GM19467 (cell line): ENCODE measurements around the gene ZFR.

Source experiments
- ATAC-seq: cut with Tn5 transposase; IDR thresholded peaks from one replicate; pipeline ENCODE4 v1.9.1; 2021; ENCODE audit warnings: mild to moderate bottlenecking, moderate library complexity; ENCODE audit not compliant: unreplicated experiment

ZFR gene

DNA sequence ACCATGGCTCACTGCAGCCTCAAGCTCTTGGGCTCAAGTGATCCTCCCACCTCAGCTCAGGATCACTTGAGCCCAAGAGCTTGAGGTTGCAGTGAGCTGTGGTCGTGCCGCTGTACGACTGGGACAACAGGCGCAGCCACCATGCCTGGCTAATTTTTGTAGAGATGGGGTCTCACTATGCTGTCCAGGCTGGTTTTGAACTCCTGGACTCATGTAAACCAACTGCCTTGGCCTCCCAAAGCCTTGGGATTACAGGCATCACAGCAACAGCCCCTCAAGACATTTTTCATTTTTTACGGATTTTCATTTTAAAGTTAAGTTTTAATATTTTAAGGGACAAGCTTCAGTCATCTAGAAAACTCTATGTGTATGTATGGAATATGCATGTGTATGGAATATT, 78.9 kb downstream of the ZFR start:
- ATAC-seq, result no peak

DNA sequence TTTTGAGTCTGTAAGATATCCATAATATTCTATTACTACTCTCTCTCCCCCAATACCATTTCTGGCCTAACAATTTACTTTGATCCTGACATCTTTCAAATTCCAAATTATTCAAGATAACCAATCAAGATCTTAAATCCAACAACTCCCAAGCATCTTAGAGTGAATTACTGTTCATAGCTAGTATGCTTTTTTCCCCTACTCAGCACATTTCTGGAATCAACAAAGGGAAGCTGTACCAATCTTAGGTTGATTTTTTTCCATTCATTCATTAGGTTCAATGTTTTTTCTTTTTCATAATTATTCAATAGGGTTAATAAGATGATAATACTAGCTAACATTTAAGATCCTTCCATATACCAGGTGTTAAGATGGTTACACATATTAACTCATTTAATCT, 81.5 kb downstream of the ZFR start:
- no peak for ATAC-seq

DNA sequence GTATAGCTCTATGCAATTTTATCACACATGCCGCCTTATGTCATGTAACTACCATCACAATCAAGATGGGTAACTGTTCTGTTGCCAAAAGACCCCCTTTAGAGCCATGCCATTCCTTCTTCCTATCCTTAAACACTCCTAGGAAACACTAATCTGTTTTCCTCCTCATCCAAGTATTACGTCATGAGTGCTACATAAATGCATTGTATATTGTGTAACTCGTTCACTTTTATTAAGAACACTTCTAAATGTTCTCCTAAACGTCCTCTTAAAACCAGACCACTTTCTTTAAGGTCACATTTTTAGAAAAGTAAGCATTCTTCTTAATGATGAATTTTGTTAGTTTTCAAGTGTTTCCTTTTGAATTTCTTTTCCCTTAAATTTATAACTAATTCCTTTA, 82.0 kb downstream of the ZFR start:
- ATAC-seq, result no peak

DNA sequence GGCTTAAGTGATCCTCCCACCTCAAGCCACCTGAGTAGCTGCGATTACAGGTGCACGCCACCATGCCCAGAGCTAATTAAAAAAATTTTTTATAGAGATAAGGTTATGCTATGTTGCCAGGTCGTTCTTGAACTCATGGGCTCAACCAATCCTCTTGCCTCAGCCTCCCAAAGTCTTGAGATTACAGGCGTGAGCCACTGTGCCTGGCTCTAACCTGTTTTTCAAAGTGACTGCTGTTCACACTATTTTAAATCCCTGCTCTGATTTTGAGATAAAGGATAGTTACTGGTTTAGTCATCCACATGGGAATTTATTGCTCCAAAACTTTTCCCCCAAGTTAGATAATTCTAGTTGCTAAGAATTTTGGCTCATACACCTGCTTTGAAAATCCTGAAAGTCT, 83.6 kb downstream of the ZFR start:
- ATAC-seq, result no peak

DNA sequence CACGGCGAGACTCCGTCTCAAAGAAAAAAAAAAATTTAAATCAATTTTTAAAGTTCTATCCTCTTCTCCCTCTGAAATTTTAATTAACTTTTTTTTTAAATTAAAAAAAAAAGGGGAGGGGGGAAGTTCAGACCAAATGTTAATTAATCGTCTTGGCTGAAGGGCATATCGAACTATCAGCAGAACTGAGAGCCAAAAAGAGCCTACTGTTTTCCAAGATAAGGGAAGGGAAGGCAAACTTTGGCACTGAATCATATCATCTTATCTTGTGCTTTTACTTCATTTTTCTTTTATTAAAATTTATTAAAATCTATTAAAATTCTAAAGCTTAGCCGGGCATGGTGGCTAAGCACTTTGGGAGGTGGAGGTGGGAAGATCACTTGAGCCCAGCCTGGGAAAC, 85.9 kb downstream of the ZFR start:
- no peak for ATAC-seq

DNA sequence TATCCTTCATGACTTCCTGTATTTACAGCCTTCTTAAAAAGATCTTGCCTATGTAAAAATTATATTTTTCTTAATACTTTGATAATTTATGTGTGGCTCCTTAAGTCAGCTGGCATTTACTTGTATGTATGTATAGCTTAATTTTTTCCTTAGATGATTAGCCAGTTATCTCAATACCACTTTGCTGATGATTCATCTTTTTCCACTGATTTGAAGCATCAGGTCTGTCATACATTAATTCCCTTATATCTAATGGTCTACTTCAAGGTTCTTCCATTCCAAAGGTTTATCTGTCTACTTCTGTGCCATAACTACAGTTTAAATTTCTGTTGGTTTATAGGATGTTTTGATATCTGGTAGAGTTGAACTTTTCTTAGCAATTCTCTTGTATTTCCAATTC, 86.9 kb downstream of the ZFR start:
- no peak for ATAC-seq

DNA sequence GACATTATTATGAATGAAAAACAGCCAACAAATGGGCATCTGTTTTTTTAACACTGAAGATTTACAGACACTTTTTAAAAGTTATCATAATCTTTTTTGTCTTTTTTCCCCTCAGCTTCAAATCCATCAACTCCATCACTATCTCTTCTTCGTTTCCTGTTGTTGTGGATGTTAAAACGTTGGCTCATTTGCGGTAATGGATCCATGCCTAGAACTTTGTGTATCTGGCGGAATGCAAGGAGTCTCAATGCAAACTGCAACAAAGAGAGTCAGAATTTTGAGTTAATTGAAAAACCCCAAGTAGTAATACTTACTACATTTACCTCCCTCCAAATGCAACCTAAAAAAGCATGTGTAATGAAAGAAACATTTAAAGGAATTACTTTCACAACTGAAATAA, 88.9 kb downstream of the ZFR start:
- ATAC-seq, result no peak

DNA sequence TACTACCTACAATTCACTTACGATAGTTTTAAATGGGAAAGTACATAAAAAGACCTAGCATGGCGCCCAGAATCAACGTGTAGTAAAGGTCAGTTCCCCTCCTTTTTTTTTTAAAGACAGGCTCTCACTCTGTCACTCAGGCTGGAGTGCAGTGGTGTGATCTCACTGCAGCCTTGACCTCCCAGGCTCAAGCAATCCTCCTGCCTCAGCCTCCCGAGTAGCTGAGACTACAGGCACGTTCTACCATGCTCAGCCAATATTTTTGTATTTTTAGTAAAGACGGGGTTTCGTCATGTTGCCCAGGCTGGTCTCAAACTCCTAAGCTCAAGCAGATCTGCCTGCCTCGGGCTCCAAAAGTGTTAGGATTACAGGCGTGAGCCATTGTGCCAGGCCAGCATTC, 91.1 kb downstream of the ZFR start:
- ATAC-seq, result no peak

DNA sequence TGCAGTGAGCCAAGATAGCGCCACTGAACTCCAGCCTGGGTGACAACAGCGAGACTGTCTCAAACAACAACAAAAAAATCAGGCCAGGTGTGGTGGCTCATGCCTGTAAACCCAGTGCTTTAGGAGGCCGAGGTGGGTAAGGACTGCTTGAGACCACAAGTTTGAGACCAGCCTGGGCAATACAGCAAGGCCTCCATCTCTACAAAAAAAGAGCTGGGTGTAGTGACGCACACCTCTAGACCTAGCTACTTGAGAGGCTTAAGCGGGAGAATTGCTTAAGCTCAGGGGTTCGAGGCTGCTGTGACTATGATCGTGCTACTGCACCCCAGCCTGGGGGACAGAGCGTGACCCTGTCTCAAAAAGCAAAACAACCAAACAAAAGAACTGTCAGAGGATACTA, 91.9 kb downstream of the ZFR start:
- no peak for ATAC-seq

DNA sequence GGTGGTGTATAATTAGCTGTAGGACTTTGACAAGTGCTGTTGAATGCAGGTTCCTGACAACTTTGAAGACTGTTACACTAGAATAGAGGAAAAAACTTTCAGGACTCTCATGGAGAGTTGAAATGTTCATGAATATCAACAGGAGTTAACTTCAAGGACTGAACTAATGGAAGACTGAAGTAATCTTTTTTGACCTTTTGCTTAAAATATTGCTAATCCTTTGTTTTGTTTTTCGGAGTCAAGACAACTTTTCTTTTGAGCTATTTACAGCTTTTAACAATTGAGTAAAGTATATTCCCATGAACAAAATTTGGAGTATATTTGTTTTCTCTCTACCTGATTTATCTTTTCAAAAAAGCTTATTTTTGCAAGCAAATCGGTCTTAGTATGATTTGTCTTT, 97.7 kb downstream of the ZFR start:
- ATAC-seq, result no peak

DNA sequence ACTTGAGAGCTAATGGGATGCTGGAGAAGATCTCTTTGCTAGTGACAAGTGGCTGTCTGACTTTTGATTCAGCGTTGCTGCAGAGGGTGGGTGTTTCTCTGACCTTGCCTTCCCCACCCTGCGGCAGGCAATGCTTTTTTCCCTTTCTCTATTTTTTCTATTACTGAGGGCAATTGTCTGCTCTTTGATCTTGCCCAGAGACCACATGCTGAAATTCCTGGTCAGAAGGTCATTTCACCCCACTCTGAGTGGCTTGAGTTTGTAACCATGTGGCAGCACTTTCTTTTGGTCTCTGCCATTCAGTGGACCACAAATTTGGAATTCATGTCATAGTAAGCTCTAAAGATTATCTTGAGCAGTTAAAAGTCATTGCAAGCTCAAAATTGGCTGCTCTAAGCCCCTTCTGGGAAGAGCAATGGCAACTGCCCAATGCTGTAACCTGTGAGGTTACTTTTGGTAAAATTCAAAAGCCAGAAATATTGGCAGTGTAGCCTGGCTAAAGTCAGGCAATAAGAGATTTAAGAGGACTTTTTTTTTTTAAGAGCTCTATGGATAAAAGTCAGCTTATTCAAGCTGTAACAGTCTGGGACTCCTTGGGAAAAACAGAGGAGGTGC, 101.4 kb downstream of the ZFR start:
- no peak for ATAC-seq

DNA sequence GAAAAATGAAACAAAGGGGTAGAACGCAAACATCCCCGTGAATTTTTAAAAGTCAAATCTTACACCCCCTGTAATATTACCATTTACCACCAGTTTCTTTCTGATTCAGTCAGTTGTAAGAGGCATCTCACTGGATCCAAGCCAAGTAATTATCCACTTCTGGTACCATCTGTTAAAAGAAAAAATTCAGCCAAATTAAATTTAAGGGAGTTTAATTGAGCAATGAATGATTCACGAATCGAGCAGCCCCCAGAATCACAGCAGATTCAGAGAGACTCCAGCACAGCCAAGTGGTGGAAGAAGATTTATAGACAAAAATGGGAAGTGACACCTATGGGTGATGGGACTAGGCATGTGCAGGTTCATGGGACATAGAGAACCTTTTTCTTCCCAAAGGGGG, 101.9 kb downstream of the ZFR start:
- ATAC-seq, result no peak

DNA sequence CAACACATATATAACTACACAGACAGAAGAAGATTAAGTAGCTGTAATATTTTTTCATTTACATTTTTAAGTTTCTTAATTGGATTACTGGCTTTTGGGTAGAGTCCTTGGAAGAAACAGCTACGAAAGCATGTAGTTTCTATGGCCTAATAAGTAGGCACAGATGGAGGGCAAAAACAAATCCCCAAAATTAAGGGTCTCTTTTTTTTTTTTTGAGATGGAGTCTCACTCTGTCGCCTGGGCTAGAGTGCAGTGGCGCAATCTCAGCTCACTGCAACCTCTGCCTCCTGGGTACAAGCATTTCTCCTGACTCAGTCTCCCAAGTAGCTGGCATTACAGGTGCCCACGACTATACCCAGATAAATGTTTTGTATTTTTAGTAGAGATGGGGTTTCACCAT, 104.7 kb downstream of the ZFR start:
- ATAC-seq, result no peak

DNA sequence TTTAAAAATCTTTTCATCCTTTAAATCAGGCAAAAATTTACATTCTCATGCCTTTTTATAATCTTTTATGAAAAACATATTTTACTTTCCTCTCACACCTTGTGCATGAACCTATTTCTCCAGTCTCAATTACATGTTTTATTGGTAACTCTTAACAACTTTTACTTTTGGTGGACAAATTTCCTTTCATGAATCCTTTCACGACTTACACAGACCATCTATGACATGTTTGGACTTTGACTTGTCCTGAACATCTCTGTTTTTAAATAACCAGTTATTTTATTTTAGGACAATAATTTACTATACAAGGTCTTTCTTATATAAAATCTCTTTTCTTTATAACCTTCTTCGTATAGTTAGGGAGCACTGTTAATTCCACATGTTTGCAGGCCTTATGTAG, 105.3 kb downstream of the ZFR start:
- ATAC-seq, result no peak

DNA sequence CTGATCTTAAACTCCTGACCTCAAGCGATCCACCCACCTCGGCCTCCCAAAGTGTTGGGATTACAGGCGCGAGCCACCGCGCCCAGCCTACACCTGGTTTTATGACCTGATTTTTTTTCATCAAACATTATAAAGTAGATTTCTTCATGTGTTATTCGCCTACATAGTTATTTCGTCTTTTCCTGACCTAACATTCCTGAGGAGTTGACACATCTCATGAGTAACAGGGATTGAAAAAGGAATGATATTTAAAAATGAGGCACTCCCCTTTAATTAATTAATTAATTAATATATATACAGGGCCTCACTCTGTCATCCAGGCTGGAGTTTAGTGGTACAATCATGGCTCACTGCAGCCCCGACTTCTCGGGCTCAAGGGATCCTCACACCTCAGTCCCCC, 111.6 kb downstream of the ZFR start:
- no peak for ATAC-seq

DNA sequence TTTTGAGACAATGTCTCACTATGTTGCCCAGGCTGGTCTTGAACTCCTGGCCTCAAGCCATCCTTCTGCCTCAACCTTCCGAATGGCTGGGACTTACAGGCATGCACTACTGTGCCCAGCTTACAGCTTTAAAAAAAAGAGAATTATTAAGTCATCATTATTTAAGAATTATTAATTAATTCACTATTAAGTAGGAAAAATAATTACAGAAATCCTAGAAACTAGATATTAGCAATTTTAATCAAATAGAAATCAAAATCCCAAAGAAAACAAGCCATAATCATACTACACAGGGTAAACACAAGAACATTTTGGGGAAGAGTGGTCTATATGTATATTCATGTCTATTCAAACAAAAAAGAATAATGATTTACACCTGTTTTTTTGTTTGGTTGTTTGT, 112.2 kb downstream of the ZFR start:
- no peak for ATAC-seq

DNA sequence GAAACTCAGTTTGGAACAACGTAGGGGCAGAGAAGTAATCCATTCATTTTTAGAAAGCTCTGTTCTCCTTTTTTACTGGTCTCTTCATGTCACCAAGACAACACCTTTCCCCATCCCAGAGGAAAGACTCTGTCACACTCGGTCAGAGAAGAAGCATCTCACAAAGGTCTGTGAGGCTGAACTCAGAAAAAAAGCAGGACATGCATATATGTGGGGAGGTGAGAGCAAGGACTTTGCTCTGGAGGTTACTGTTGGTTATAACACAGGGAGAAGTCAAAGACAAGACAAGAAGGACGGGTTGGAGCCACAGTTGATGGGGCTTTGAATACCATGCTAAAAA, 112.6 kb downstream of the ZFR start:
- ATAC-seq, result no peak

DNA sequence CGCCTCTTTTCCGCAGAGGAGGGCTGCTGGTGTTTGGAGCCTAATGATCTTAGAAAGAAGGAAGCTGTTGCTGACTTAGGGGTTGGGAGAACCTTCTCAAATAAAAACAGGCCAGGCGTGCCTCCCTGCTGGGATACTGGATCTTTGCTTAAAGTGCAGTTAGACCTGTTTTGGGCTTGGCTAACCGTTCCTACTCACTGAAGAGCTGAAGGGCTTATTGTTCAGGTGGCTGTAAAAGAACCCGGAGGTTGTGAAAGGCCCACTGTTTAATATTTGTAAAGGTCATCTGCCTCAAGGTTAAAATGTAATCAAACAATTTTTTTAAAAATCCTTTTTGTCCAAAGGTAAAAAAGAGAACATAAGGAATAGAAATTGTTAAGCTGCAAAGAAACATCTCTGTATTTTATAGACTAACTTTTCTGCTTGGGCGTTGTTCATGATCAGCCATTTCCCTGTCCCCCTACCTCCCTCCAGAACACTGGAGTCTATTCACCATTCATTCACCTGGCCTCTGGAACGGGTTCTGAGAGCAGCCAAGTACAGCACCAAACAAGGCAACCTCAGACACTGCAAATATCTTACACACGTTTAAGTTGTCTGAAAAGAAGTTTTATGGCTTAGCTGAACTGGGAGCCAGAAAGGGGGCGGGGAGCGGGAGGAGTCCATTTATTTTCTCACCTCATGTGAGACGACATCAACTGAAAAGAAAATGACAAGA, 113.2 kb downstream of the ZFR start:
- no peak for ATAC-seq

DNA sequence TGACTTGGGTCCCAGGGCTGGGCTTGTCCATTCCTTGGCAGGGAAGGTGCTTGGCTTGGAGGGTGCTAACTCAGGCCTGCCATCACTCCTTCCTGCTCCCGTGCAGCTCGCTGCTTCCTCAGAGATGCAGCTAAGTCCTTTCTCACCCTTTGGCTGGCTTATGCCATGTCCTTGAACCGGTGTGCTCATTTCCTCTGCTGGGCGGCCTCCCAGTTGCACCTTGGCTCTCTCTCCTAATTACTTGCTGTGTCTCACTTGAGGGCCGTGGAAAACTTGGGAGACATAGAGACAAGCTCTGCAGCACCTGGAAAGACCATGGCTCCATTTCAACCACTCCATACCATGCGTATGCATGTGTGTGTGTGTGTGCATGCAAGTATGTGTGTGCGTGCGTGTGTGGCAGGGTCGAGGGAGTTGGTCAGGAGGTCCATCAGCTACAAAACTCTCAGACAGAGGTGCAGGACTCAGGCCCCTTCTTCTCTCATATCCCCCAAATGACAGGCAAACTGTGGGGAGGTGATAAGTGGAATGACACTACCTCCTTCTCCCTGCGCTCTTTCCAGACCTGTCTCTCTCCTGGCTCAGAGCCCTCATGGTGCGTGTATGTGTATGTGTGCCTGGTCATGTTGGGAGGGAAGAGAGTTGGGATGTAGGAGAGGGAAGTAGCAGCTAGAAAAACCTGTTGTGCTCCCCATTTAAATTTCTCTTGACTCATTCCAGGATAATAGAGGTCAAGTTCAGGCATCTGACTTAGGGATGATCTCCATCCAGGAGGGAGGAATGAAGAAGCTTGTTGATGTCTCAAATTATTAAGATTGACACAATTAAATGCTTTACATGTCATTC, 114.2 kb downstream of the ZFR start:
- ATAC-seq, result no peak

DNA sequence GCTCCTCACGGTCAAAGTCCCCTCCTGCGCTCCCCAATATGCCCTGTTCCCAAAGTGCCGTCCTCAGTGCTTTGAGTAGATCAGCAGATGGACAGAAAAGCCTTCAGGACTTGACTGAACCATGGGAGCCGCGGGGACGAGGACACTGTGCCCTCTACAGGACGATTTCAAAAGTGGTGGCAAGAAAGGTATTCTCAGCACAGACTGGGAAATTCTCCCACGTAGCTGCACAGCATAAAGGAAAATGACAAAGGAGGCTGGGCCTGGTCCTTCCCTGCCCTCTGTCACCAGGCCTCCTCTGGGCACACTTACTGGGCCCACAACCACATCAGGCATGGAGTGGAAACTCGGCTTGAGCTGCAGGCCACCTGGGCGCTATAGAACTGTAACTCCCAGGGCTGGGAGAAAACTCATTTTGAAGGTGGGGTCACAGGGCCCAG, 115.1 kb downstream of the ZFR start:
- ATAC-seq, result peak; percentile 64

DNA sequence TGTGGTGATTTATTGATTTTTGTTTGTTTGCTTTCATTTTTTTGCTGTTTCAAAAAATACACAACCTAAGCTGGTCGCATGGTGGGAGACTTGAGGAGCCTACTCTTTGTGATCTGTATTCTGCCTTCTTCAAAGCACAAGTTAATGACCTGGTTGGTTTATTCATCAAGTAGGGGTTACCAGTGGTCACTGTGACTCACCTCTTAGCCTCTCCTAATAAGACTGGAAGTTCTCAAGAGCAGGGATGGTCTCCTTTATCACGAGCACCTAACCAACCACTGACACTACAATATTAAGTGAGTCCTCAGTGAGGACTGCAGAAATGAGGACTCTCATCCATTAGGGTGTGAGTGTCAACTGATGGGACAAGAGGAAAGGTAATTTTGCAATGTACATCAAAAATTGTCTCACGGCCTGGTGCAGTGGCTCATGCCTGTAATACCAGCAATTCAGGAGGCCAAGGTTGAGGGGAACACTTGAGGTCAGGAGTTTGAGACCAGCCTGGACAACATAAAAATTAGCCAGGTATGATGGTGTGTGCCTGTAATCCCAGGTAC, 118.2 kb downstream of the ZFR start:
- ATAC-seq, result no peak

DNA sequence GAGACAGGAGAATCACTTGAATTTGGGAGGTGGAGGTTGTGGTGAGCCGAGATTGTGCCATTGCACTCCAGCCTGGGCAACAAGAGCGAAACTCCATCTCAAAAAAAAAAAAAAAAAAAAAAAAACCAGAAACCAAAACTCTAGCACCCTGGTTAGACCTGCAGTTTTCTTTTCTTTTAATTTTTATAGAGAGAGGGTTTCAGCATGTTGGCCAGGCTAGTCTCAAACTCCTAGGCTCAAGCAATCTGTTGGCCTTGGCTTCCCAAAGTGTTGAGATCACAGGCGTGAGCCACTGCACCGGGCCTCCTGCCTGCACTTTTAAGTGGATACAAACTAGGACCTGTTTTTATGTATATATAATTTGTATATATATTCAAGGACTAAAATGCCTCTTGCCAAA, 118.9 kb downstream of the ZFR start:
- no peak for ATAC-seq
